RWPE2 (cell line): ENCODE results near the gene GPR84.
A peak's percentile ranks its signal among the peaks of the same experiment; 100 is the strongest.

Experiments
- ATAC-seq: fragments of 200-7000 bp; cut with Tn5 transposase; 3 replicates; pipeline ENCODE4 v1.9.1; 2021; ENCODE audit warnings: low read depth
- DNase-seq: peaks from one replicate; pipeline ENCODE4 v3.0.0-alpha.2; 2020; ENCODE audit warnings: low spot score
- H3K27ac ChIP-seq: fragments of 450-650 bp; 2 replicates; pipeline ENCODE4 v1.5.1; 2017; ENCODE audit warnings: mild to moderate bottlenecking; ENCODE audit not compliant: poor library complexity, severe bottlenecking
- H3K27me3 ChIP-seq: fragments of 250-450 bp; sonication (Bioruptor Pico); 2 replicates; pipeline ENCODE4 v1.5.1; 2021; ENCODE audit warnings: mild to moderate bottlenecking, moderate library complexity; ENCODE audit not compliant: insufficient read depth, poor library complexity, severe bottlenecking
- H3K36me3 ChIP-seq: fragments of 250-450 bp; sonication (Bioruptor Pico); 2 replicates; pipeline ENCODE4 v1.5.1; 2020; ENCODE audit warnings: low read depth, mild to moderate bottlenecking, moderate library complexity
- H3K4me1 ChIP-seq: fragments of 250-450 bp; sonication (Bioruptor Pico); 2 replicates; pipeline ENCODE4 v1.5.1; 2021; ENCODE audit warnings: mild to moderate bottlenecking, moderate library complexity; ENCODE audit not compliant: insufficient read depth, poor library complexity, severe bottlenecking
- H3K4me3 ChIP-seq: fragments of 250-450 bp; sonication (Bioruptor Pico); 2 replicates; pipeline ENCODE4 v1.5.1; 2021; ENCODE audit warnings: mild to moderate bottlenecking, moderate library complexity; ENCODE audit not compliant: severe bottlenecking
- H3K9me3 ChIP-seq: fragments of 250-450 bp; sonication (Bioruptor Pico); 2 replicates; pipeline ENCODE4 v1.5.1; 2021; ENCODE audit warnings: mild to moderate bottlenecking, moderate library complexity; ENCODE audit not compliant: severe bottlenecking
- TF ChIP-seq, protein P1 (sequence below): fragments of 450-650 bp; IDR thresholded peaks from one replicate; pipeline ENCODE4 v1.5.1; 2017; ENCODE audit warnings: mild to moderate bottlenecking, moderate library complexity; ENCODE audit not compliant: poor library complexity, severe bottlenecking

GPR84 gene

GRCh38 chr12:54369597-54370131, 5.4 kb upstream of the GPR84 start:
- Histone ChIP-seq H3K4me3 (no peak overlapping the region), H3K36me3 (peaks cover 37% of the 10 kb centered on the region), H3K27ac (no peak overlapping the region), H3K27me3 (no peaks in the 10 kb centered on the region), H3K4me1 (peaks cover 34% of the 10 kb centered on the region), H3K9me3 (no peaks in the 10 kb centered on the region)
- TF ChIP-seq, protein P1, sequence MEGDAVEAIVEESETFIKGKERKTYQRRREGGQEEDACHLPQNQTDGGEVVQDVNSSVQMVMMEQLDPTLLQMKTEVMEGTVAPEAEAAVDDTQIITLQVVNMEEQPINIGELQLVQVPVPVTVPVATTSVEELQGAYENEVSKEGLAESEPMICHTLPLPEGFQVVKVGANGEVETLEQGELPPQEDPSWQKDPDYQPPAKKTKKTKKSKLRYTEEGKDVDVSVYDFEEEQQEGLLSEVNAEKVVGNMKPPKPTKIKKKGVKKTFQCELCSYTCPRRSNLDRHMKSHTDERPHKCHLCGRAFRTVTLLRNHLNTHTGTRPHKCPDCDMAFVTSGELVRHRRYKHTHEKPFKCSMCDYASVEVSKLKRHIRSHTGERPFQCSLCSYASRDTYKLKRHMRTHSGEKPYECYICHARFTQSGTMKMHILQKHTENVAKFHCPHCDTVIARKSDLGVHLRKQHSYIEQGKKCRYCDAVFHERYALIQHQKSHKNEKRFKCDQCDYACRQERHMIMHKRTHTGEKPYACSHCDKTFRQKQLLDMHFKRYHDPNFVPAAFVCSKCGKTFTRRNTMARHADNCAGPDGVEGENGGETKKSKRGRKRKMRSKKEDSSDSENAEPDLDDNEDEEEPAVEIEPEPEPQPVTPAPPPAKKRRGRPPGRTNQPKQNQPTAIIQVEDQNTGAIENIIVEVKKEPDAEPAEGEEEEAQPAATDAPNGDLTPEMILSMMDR: no peak
- ATAC-seq (no peak), DNase-seq (no peak)

GRCh38 chr12:54368709-54369596, 4.7 kb upstream of the GPR84 start:
- H3K27me3 ChIP-seq: no peaks in the 10 kb centered on the region
- TF ChIP-seq, protein P1: peak; percentile 90
- peaks cover 27% of the 10 kb centered on the region for H3K4me1 ChIP-seq
- ATAC-seq (peak; percentile 80), DNase-seq (no peak)
- H3K4me3 ChIP-seq: no peak overlapping the region
- peaks cover 32% of the 10 kb centered on the region for H3K36me3 ChIP-seq
- H3K9me3 ChIP-seq: no peaks in the 10 kb centered on the region
- H3K27ac ChIP-seq: no peak overlapping the region

- DNase-seq (no peak), ATAC-seq (no peak)
- no peak overlapping the region for H3K4me3 ChIP-seq
- H3K27ac ChIP-seq: no peak overlapping the region
- peaks cover 24% of the 10 kb centered on the region for H3K36me3 ChIP-seq
- no peaks in the 10 kb centered on the region for H3K9me3 ChIP-seq
- TF ChIP-seq, protein P1: no peak
- no peaks in the 10 kb centered on the region for H3K27me3 ChIP-seq
- peaks cover 19% of the 10 kb centered on the region for H3K4me1 ChIP-seq
Observed at GRCh38 chr12:54368025-54368708, 3.9 kb upstream of the GPR84 start.

GRCh38 chr12:54363618-54364017, 668 bp downstream of the GPR84 start:
- Histone ChIP-seq H3K27me3 (no peaks in the 10 kb centered on the region), H3K36me3 (no peaks in the 10 kb centered on the region), H3K4me3 (no peak overlapping the region), H3K9me3 (no peaks in the 10 kb centered on the region), H3K27ac (no peak overlapping the region), H3K4me1 (peaks cover 8% of the 10 kb centered on the region)
- TF ChIP-seq, protein P1: no peak
- DNase-seq: no peak
- ATAC-seq: no peak
